ENCODE results near the gene IGF1R.
"Not testable (repeated sequence)": the region's sequence is repeated elsewhere in the genome, so short reads cannot be mapped to it uniquely, and the experiment has no call there.

The IGF1R gene

DNA sequence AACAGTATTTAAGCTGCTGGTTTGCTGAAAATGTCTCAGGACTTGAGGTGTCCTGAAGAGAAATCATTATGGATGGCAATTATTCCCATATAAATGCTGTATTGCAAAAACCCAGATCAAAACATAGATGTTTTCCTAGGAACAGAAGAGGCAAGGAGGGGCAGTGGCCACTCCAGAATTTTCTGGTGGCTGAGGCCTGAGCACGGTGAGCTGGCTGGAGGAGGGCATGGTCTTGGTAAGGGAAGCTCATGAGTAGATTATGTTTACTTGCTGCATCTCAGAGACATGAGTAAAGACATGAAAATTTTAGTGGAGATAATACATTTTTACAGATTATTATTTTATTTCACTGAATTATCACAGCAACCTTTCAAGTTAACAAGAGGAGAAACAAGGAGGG lies 328.2 kb downstream of the IGF1R start:
- no peak for FAIRE-seq

DNA sequence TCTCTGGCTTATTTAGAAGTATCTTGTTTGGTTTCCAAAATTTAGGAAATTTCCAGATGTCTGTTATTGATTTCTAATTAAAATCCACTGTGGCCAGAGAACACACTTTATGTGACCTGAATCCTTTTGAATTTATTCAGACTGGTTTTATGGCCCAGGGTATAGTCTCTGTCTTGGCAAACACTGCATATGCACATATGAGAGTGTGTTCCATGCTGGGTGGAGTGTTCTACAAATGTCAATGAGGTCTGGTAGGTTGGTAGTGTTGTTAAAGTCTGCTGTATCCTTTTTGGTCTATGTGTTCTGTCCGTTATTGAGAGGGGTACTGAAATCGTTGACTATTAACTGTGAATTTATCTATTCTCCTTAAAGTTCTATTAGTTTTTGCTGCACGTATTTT lies 329.1 kb downstream of the IGF1R start:
- no peak for FAIRE-seq

DNA sequence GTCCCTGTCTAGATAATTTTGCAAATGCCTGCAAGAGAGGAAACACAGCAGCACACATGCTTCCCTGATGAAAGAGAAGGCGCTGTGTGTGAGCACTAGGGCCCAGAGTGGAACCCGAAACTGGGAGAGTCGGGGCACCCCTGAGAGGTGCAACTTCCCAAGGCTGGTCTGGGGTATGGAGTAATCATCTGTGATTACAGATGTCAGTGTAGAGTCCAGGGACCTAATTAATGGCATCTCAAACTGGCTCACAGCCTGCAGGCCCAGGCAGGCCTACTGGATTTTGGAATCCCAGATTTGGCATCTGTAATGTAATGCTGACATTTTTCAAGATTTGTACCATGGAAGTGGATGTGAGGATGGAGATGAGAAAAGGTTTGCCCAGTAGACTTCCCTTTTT lies 329.8 kb downstream of the IGF1R start:
- FAIRE-seq: no peak

DNA sequence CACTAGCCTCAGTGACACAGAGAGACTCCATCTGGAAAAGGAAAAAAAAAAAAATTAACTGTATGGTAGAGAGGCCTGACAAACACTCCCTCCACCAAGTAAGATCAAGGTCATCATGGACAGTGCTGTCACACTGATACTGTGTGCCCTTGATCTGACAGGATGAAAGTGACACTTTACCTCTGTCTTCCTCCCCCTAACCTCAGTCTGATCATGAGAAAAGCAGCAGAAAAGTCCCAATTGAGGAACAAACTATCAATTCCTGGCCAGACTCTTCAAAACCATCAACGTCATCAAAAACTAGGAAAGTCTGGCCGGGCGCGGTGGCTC lies 332.5 kb downstream of the IGF1R start:
- FAIRE-seq: no peak

DNA sequence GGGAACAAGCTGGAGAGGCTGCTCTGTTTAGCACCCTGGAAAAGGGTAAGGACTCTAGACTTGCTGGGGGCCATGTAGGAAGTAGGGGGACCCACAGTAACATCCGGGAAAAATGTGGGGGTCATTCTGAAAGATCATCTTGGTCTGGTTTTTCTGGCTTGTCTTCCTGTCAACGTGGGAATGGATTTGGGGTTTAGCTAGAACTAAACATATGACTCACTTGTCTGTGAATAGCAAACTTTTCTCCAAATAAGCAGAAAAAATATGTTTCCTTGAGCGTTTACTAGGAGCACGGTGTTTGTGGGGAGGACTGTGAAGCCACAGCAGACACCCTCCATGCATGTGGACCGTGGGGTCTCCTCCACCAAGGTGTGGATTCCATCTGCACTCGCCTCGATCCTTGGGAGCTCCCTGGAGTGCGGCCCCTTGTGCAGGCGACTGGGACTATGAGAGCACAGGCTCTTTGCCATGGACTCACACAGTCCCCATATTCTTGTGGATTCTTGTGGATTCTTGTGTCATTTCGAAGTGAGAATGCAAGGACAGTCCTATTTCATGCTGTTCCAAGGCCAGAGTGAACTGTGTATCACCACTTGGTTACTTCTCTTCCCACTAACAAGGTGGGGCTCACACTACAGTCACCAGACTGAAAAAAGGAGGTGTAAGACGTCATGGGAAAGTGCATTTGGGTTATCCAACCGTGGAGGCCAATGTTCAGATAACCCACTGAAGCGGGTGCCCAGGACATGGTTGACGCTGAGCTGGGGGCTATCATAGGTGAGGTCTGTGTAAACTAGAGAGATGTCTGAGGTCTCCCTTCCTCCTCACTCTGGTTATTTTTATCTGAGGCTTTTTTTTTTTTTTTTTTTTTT lies 333.7 kb downstream of the IGF1R start:
- no peak for FAIRE-seq

DNA sequence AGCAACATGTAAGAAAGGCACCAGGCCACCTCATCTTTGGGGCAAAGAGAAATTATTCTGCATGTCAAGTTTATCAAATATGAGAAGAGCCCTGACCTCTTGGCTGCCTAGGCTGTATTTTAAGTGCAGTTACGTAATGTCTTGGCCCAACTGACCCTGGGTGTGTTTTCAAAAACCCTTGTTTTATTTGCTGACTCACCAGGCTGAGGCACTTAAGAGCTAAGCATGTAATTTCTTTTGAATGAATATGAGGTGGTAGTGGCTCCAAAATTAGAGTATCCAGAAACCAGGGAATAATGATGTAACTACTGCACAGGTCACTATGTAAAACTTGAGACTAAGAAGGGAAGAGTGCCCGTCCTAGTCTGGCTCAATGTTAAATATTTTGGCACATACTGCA lies 335.0 kb downstream of the IGF1R start:
- peak; percentile 48 for FAIRE-seq

DNA sequence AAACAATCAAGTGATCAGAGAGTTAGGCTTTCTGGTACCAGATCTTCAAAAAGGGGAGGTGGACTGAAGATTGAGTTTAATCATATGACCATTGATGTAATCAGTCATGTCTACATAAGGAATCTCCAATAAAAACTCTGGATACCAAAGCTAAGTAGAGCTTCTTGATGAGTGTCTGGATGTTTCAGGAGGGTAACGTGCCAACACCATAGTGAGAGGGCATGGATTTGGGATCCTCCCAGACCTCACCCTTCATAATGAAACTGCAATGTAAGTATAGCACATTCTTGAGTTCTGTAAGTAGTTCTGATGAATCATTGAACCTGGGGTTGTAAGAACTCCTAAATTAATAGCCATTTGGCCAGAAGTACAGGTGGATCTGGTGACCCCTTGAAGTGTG lies 337.9 kb downstream of the IGF1R start:
- no peak for FAIRE-seq

DNA sequence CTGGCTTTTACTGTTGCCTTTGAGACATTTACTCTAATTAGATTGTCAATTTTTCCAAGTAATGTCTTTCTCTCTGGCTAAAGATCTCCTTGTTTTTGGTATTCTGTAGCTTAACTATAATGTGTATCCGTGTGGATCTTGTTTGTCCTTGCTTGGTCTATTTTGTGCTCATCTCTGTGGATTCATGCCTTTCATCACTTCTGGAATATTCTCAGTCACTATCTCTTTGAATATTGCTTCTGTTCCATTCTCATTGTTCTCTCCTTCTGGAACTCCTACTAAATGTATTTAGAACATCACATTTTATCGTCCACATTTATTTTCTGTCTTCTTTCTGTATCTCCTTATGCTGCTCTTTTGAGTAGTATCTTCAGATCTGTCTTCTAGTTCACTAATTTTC lies 346.6 kb downstream of the IGF1R start:
- FAIRE-seq: no peak

DNA sequence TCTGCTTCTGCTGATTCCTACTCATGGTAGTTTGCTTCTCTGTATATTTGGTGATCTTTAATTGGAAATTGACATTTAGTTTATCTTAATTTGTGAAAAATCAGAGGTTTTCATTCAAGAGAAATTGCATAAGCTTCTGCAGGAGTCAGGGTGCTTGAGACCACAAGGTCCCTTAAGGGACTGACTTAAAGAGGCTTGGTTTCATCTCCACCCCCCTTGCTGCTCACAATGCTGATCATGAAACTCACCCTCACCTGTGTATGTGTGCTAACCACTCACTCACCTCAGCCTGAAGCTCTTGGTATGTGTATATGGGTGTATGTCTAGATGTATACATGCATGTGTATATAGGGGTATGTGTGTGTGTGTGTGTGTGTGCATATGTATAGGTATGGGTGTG lies 347.8 kb downstream of the IGF1R start:
- FAIRE-seq: no peak

DNA sequence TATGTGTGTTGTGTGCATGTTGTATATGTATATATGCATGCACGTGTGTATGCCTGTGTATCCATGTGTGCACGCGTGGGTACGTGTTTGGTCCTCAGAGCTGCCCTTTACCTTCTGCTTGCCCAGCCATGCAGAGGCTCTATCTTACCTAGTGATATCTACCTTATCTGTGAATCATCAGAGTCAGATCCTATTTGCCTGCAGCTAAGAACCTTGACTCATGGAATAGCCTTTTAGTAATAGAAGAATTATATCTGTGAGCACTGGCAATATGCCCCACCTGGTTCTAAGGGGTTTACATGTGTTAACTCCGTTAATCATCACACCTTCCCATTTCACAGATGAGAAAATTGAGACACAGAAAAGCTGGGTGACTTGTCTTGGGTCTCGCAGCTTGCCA lies 348.3 kb downstream of the IGF1R start:
- no peak for FAIRE-seq

DNA sequence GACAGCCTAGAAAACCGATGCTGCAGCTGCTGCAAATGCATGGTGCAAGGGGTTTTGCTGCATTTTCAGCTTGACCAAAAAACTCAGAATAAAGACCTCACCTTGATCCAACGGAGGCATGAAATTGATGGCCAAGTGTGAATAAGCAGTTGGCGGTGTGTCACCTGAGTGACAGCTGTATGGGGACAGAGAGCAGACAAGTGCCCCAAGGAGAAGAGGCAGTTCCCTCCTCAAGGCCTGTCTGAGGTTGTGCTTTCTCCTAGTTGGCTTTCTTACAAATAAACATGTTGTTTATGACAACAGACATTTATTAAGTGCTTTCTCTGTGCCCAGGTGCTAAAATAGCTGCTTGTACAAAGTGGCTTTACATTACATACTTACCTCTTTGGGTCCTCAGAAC lies 349.0 kb downstream of the IGF1R start:
- FAIRE-seq: no peak

DNA sequence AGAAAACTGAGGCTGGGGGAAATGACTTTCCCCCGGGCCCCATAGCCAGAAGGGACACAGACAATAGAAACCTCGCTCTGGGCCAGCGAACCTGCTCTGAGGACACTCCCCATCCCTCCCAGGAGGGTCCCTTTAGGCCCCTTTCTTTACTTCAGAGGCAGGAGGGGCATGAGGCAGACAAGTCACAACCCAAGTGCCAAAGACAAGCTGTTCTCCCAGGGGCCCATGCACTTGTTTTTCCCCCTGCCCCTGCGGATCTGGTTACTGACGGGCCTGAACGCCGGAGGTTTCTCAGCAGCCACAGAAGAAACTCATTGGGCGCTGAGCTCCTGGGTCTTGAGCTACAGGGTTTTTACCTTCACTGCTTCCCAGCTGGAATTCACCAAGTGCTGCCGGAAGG lies 349.4 kb downstream of the IGF1R start:
- FAIRE-seq: no peak

DNA sequence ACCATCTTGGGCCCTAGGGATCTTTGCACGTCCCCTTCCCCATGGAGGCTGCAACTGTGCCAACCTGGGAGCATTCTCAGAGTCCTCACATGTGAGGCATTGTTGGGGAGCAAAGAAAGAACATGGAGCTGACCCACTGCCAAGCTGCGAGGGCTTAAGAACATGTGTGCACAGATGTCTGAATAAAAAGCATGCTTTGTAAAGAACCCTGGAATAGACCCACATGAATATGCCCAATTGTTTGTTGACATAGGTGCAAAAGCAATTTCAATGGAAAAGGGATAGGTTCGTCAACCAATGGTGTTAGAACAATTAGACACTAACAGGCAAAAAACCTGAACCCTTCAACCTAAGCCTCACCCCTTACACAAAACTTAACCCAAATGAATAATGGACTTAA lies 349.9 kb downstream of the IGF1R start:
- no peak for FAIRE-seq

DNA sequence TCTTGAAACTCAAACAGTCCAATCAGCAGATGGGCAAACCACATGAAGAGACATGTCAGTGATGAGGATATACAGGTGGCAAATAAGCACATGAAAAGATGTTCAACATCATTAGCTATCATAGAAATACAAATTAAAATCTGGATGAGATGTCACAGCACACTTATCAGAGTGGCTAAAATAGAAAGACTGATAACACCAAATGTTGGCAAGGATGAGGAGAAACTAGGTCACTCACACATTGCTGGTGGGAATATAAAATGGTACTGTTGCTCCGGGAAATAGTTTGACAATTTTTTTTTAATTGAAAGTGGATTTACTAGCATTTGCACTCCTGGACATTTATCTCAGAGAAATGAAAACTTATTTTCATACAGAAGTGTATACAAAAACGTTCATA lies 350.9 kb downstream of the IGF1R start:
- no peak for FAIRE-seq

DNA sequence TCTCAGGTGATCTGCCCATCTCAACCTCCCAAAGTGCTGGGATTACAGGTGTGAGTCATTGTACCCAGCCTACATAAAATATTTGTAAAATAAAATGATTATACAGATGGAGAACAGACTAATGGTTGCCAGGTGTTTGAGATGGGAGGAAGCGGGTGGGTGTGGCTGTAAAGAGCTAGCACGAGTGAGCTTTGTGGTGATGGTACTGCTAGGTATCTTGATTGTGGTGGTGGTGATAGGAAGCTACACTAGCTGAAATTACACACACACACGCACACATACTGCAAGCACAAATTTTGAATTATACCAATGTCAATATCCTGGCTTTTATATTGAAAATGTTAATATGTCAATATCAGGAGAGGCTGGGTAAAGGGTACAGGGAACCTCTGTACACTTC lies 353.9 kb downstream of the IGF1R start:
- FAIRE-seq: no peak

DNA sequence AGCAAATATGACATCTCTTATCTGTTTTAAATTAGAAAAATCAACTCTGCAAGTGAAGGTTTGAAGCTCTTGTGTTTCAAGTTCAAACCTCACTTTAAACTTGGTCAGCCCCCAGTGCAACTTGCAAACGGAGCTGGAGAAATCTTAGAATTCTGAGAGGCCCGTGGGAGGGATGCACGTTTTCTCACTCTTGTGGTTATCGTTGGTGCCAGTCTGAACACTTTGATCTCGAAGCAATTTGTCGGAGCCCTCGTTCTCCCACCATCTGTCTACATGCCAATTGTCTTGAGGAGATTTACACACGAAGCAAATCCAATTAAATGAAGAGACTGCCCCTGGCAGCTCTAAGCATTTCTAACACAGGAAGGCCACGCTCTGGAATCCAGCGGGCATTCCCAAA lies 355.0 kb downstream of the IGF1R start:
- not testable (repeated sequence) for FAIRE-seq

DNA sequence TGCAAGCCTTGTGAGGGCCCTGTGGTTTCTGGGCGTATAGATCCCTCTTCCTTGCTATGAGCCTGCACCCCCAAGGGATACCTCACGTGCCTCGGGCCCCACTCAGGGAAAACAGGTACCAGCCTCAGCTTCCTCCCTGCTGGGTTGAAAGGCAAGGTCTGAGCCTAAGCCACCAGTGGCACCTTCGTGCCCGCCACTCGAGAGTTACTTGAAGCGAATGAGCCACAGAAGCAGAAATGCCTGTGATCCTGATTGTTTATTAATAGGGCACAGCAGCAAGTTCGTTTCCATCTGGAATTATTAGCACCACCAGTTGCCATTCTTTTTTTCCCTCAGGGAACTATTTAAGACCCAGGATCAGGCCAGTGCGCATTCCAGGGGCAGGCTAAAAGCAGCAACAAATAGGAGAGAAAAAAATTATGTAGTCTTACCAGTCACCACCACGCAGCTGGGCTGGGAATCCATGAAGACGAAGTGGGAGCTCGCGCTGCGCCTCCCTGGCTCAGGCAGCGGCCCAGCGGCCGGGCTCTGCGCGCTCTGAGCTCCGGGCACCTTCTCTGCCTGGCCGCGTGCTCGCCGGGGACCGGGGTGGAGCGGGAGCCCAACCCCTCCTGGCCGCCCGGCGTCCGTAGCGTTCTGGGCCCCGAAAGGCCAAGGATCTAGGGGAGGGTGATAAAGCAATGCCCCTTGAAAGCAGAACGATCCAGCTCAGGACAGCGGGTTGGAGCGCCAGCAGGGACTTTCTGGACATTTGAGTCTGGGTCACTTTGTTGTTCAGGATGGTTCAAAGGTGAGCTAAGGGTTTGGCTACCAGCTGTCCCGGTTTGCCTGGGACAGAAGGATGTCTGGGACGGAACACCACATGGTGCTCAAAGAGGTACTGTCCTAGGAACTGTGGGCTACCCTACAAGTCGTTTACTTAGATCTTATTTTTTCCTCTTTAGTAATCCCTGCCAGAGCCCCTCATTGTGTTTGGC lies 356.9 kb downstream of the IGF1R start:
- FAIRE-seq: not testable (repeated sequence)

DNA sequence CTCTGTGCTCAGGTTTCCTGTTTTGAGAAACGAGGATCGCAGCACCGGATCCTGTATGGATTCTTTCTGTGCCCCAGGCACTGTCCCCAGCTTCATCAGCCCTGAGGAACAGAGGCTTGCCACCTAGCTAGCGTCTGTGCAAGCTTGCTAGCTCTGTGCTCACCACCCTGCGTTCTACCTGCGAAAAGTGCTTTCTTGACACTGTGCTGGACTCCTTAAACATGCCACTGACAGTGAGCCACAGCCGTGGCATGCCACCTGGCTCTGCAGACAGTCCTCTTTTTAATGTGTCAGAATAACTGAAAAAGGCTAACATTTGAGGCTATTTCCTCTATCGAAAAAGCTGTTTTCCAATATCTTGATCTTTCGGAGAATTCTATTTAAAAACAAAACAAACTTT lies 357.8 kb downstream of the IGF1R start:
- no peak for FAIRE-seq

DNA sequence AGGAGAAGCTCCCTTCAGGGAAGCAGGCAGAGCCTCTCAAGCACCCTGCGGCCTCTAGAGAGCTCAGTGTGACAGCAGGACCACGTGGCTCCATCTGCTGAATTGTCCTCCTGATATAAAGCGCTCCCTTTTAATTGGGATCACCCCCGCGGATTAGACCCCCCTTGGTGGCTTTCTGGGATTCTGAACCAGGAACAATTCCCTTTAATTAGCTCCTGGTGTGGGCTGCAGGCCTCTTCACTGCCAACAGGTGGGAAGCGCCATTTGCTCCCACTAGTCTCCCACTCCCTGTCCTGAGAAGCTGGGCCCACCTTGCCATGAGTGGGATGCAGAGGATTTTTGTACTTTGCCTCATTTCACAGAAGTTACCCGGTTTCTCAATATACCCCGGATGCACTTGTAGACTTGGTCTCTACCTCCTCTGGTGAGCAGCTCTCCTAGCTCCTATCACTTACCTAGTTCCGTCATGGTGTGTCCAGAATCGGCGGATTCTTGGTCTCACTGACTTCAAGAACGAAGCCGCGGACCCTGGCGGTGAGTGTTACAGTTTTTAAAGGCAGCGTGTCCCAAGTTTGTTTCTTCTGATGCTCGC lies 358.7 kb downstream of the IGF1R start:
- no peak for FAIRE-seq

DNA sequence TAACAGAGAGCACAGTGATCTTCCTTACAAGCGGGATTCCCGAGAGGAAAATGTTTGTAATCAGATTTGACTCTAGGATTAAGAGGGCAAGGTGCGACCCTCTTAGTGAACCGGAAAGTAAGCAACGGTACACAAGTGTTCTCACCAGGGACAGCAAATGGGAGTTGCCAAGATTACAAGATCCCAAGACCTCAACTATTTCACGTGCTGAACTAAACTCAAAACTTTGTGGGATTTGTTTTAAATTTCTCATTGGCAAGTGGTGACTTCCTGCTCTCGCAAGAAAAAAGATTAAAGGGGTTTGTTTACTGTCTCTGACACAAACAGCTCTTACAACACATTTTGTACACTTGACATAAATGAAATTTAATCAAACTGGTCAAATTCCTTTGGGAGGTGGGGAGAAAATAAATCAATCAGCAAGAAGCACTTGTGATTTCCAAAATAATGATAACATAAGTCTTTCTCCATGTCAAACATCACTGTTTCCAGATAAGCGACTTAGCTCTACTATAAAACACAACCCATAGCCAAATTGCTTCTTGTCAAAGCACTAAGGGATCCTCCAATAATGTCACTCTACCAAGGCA lies 361.5 kb downstream of the IGF1R start:
- peak; percentile 96 for FAIRE-seq

DNA sequence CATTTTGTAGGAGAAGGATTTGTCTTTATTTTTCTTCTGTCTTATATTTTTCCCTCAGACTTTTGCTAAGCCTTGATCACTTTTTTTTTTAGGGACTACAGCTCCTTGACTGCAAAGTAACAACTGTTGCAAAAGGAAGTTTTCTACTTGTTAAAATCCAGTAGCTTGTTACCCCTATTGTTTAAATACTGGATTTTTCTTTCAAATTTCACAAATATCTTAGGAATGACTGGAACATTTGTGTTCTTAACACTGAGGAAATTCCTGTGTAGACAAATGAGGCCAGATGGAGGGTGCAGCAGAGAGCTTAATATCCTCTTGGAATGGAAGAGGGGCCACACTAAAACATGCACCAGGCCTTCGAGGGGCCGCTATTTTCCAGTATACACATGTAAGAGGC lies 362.4 kb downstream of the IGF1R start:
- FAIRE-seq: peak; percentile 96
